Prostate gland (tissue), 2 donors: ENCODE measurements around the gene FKBP15. TPM values are rescaled to one million over a fixed set of nuclear protein-coding genes. Genes with fewer than 3 reads are reported as not detected.

Source experiments
- DNase-seq: peaks from one replicate; pipeline ENCODE4 v3.0.0-alpha.2; 2019; ENCODE audit warnings: low spot score
- H3K27ac ChIP-seq, 2 donors: fragments of 200-600 bp; sonication (generic); 2 replicates each; pipeline ENCODE4 v1.5.1; 2017 to 2019
- H3K27me3 ChIP-seq: fragments of 200-600 bp; sonication (generic); replicated peaks from 2 replicates; pipeline ENCODE4 v1.5.1; 2019; ENCODE audit not compliant: insufficient read depth
- H3K36me3 ChIP-seq, 2 donors: fragments of 200-600 bp; sonication (generic); 1 replicate in 1 of 2; 2 replicates in 1 of 2; pipeline versions ENCODE4 v1.5.1 to v1.8.1; 2017 to 2019
- H3K4me1 ChIP-seq: fragments of 200-600 bp; sonication (generic); replicated peaks from 2 replicates; pipeline ENCODE4 v1.5.1; 2019
- H3K4me3 ChIP-seq, 2 donors: fragments of 200-600 bp; sonication (generic); 2 replicates each; pipeline ENCODE4 v1.5.1; 2017 to 2019
- H3K9me3 ChIP-seq: fragments of 200-600 bp; sonication (generic); 2 replicates; pipeline ENCODE4 v1.5.1; 2017
- POLR2A ChIP-seq: fragments of 450-650 bp; IDR thresholded peaks from one replicate; pipeline ENCODE4 v1.6.1; 2016; ENCODE audit warnings: antibody characterized with exemption, mild to moderate bottlenecking
- POLR2AphosphoS5 ChIP-seq: sonication (generic); formaldehyde crosslinking; IDR thresholded peaks from one replicate; pipeline ENCODE4 v1.6.1; 2017; ENCODE audit warnings: antibody characterized with exemption
- WGBS: methylation state at CpG from one replicate; pipeline ENCODE4 v1.1.5; 2018; 5-methylcytosine and 5-hydroxymethylcytosine counted together
- intact Hi-C: fragments of 100-400 bp; cut with DNase I; formaldehyde crosslinking; loops from one replicate; pipeline ENCODE4 v1.14.2; 2022
- total RNA-seq, 2 donors: library from RNA; depleted of rRNA; stranded (reverse); fragments of >200 nt; gene quantifications; one replicate each; pipeline ENCODE4 v1.1.0, GENCODE V29; 2016
- TF ChIP-seq, protein P1 (sequence below), 4 experiments: fragments of 200-600 bp in 2 of 4; fragments of 450-650 bp in 2 of 4; sonication (generic) in 2 of 4; IDR thresholded peaks; 1 replicate in 3 of 4; 2 replicates in 1 of 4; pipeline ENCODE4 v1.5.1; 2016 to 2019; ENCODE audit warnings: antibody characterized with exemption in 4 of 4, mild to moderate bottlenecking in 2 of 4, moderate library complexity in 2 of 4

The FKBP15 gene
- total RNA-seq, 2 donors from 2014 or later = 22.5 to 25.7 TPM

DNA sequence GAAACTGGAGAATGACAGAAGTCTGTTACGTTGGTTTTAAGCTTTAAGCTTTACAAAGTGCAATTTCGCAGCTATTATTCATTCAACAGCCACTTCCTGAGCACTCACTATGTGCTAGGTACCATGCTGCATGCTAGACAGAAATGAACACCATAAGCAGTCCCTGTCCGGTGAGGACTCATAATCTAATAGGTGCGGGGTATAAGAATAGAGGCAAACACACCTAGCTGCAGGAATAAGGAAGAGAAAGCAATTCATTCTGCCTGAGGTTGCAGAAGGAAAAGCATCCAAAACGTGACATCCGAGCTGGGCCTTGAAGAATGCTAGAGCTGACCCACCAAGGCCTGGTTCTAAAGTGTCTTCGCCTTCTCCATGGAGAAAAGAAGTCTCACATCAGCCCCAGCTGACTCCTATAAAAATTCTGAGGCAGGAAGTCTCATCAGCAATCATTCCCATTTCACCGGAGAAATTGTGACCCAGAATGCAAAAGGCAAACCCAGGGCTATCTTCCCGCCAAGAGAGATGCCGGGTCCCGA is 542 bp downstream of the FKBP15 start:
- H3K27ac ChIP-seq = peak overlapping the region; percentile 78 to 84
- intact Hi-C loops = loop anchor here (5.0 kb wide), 1 partner anchor 52 kb away; no protein-coding TSS in a partner anchor
- DNase-seq = no peak
- 10% methylated on average over 11 of the region's 11 CpGs for WGBS
- peaks cover 3% of the 10 kb centered on the region for H3K4me1 ChIP-seq
- TF ChIP-seq, protein P1, sequence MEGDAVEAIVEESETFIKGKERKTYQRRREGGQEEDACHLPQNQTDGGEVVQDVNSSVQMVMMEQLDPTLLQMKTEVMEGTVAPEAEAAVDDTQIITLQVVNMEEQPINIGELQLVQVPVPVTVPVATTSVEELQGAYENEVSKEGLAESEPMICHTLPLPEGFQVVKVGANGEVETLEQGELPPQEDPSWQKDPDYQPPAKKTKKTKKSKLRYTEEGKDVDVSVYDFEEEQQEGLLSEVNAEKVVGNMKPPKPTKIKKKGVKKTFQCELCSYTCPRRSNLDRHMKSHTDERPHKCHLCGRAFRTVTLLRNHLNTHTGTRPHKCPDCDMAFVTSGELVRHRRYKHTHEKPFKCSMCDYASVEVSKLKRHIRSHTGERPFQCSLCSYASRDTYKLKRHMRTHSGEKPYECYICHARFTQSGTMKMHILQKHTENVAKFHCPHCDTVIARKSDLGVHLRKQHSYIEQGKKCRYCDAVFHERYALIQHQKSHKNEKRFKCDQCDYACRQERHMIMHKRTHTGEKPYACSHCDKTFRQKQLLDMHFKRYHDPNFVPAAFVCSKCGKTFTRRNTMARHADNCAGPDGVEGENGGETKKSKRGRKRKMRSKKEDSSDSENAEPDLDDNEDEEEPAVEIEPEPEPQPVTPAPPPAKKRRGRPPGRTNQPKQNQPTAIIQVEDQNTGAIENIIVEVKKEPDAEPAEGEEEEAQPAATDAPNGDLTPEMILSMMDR (IDR thresholded peaks at IDR 0.05) = no peak
- TF ChIP-seq POLR2AphosphoS5 = no peak
- no peak for TF ChIP-seq POLR2A
- H3K27me3 ChIP-seq = no peaks in the 10 kb centered on the region
- H3K4me3 ChIP-seq = peak overlapping the region; percentile 60 to 79
- no peaks in the 10 kb centered on the region for H3K9me3 ChIP-seq
- no peaks in the 10 kb centered on the region for H3K36me3 ChIP-seq

DNA sequence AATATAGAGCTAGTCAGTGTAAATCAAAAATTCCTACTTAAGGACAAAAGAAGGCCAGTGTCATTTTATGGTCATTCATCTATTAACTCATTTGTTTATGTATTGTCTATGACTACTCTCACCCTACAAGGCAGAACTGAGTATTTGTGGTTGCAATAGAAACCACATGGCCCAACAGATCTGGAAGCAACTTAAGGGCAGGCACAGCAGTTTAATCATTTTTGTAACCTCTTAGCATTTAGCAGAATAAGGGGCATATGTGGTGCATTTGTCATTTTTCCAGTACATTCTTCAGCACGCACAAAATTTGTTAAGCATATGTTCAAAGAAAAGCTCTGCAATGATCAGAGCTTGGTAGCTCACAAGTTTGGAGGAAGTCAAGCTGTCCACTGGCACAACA is 1.1 kb downstream of the FKBP15 start:
- DNase-seq = no peak
- intact Hi-C loops = loop anchor here (5.0 kb wide), 1 partner anchor 52 kb away; no protein-coding TSS in a partner anchor
- Histone ChIP-seq H3K27me3 (no peaks in the 10 kb centered on the region), H3K27ac (no peak overlapping the region), H3K4me3 (peak overlapping the region in 1 of 2 donors; percentile 79), H3K4me1 (peaks cover 3% of the 10 kb centered on the region), H3K36me3 (no peaks in the 10 kb centered on the region), H3K9me3 (no peaks in the 10 kb centered on the region)
- WGBS = 19% methylated on average over 1 of the region's 1 CpG
- TF ChIP-seq POLR2AphosphoS5 (no peak), POLR2A (no peak)
- TF ChIP-seq, protein P1 (IDR thresholded peaks at IDR 0.05) = no peak

DNA sequence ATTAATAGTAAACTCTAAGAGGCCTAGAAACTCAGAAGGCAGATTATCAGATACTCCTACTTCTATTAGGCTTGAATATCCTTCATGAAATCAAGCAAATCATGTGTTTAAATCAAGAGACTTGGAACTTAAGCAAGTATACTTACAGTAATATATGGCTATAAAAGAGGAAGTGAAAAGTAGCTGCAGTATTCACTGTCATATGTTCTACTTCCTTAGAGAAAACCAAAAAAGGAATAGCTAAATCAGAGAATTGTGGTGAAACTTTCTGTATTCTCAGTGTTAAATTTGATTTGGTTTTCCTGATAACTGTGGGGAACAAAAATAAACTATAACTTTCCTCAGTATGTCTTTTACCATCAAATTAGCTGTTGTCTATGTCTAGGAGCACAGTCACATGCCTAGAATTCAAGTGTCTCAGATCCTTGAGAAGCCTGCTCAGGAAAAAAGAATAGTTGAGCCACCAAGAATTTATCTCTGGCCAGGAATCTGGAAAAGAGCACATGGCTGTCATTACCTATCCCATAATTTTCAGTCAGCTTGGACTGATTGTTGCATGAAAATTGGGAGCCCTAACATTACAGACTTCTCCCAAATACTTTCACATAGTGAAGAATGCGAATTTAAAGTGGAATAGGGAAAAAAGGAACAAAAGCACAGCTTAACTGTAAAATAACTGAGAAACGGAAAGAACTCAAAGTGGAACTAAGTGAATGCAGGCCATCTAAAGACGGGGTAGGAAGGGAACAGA is 1.7 kb downstream of the FKBP15 start:
- no peaks in the 10 kb centered on the region for H3K9me3 ChIP-seq
- no peak for DNase-seq
- H3K27me3 ChIP-seq = no peaks in the 10 kb centered on the region
- 77% methylated on average over 3 of the region's 3 CpGs for WGBS
- no peak overlapping the region for H3K4me3 ChIP-seq
- H3K4me1 ChIP-seq = peaks cover 3% of the 10 kb centered on the region
- H3K36me3 ChIP-seq = no peaks in the 10 kb centered on the region
- TF ChIP-seq, protein P1 (IDR thresholded peaks at IDR 0.05) = no peak
- TF ChIP-seq POLR2AphosphoS5 = no peak
- no peak for TF ChIP-seq POLR2A
- no peak overlapping the region for H3K27ac ChIP-seq
- intact Hi-C loops = no loop called here

DNA sequence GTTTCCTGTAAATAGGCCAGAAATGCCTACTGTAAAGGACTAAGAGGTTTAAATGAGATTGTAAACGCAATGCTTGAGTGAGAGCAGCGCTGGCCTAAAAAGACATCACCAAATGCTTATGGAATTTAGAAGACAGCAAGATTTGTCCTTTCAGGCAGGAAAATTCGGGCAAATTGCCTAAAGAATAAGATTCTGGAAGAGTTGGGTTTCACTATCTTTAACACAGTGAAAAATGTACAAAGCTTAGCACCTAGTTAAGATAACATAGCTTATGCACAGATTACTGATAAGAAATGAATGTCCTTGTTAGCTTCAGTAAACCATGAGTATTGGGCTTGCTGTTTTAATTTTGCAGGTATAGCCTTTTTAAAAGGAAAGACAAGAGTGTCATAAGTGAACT is 4.7 kb downstream of the FKBP15 start:
- TF ChIP-seq POLR2AphosphoS5 (no peak), POLR2A (no peak)
- TF ChIP-seq, protein P1 (IDR thresholded peaks at IDR 0.05) = no peak
- Histone ChIP-seq H3K36me3 (no peaks in the 10 kb centered on the region), H3K9me3 (no peaks in the 10 kb centered on the region), H3K4me3 (no peak overlapping the region), H3K27me3 (no peaks in the 10 kb centered on the region), H3K27ac (no peak overlapping the region), H3K4me1 (peaks cover 3% of the 10 kb centered on the region)
- WGBS = 84% methylated on average over 3 of the region's 3 CpGs
- DNase-seq = no peak
- intact Hi-C loops = no loop called here

DNA sequence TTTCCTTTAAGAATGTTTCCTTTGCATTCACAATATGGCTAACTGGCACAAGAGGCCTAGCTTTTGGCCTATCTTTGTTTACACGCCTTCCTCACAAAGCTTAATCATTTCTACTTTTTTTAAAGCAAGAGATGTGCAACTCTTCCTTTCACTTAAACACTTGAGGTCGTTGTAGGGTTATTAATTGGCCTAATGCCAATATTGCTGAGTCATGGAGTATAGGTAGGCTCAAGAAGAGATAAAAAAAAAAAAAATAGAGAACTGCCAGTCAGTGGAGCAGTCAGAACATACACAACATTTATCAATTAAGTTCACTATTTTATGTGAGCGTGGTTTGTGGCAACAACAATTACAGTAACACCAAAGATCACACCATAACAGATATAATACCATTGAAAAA is 5.9 kb downstream of the FKBP15 start:
- Histone ChIP-seq H3K9me3 (no peaks in the 10 kb centered on the region), H3K27me3 (no peaks in the 10 kb centered on the region), H3K36me3 (peaks cover 0 to 4% of the 10 kb centered on the region in 2 donors), H3K4me3 (no peak overlapping the region), H3K27ac (no peak overlapping the region), H3K4me1 (peaks cover 3% of the 10 kb centered on the region)
- no peak for DNase-seq
- 79% methylated on average over 3 of the region's 3 CpGs for WGBS
- no peak for TF ChIP-seq POLR2A
- TF ChIP-seq POLR2AphosphoS5 = no peak
- TF ChIP-seq, protein P1 (IDR thresholded peaks at IDR 0.05) = no peak
- intact Hi-C loops = no loop called here
